Measurements from ENCODE around the gene ZFP36L2.

Gene ZFP36L2

DNA sequence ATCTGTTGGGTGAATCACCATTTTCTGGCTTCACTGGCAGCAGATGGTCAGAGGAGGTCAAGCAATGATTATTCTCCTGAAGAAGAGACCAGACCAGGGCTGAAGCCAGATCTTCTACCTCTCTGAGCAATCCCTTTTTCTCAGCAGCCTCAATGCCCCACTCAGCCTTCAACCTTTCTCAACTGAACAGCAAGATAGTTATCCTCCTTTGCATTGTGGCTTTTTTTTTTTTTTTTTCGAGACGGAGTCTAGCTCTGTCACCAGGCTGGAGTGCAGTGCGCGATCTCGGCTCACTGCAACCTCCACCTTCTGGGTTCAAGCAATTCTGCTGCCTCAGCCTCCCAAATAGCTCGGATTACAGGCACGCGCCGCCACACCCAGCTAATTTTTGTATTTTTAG, 50.5 kb downstream of the ZFP36L2 start:
- no peak for TF ChIP-seq BACH2 (CRISPR knock-in tag; IDR thresholded peaks at IDR 0.05; ENCODE audit: borderline replicate concordance)
- TF ChIP-seq ZC3H10 (CRISPR knock-in tag; IDR thresholded peaks at IDR 0.05), result no peak
- TF ChIP-seq, protein P1, sequence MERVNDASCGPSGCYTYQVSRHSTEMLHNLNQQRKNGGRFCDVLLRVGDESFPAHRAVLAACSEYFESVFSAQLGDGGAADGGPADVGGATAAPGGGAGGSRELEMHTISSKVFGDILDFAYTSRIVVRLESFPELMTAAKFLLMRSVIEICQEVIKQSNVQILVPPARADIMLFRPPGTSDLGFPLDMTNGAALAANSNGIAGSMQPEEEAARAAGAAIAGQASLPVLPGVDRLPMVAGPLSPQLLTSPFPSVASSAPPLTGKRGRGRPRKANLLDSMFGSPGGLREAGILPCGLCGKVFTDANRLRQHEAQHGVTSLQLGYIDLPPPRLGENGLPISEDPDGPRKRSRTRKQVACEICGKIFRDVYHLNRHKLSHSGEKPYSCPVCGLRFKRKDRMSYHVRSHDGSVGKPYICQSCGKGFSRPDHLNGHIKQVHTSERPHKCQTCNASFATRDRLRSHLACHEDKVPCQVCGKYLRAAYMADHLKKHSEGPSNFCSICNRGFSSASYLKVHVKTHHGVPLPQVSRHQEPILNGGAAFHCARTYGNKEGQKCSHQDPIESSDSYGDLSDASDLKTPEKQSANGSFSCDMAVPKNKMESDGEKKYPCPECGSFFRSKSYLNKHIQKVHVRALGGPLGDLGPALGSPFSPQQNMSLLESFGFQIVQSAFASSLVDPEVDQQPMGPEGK (CRISPR knock-in tag; IDR thresholded peaks at IDR 0.05; ENCODE audit: borderline replicate concordance), result no peak
- ATAC-seq, result no peak

- no peak for ATAC-seq
- TF ChIP-seq OSR1 (CRISPR knock-in tag; IDR thresholded peaks at IDR 0.05) (no peak), SNAI2 (CRISPR knock-in tag; IDR thresholded peaks at IDR 0.05) (no peak), TCF4 (CRISPR knock-in tag; IDR thresholded peaks at IDR 0.05; ENCODE audit: borderline replicate concordance) (no peak), ZFP30 (CRISPR knock-in tag; IDR thresholded peaks at IDR 0.05) (no peak), ZNF565 (CRISPR knock-in tag; conservative IDR thresholded peaks at IDR 0.05; ENCODE audit: low read depth) (no peak), ZNF8 (CRISPR knock-in tag; IDR thresholded peaks at IDR 0.05) (no peak), ZNF70 (CRISPR knock-in tag; IDR thresholded peaks at IDR 0.05) (no peak), ZC3H10 (CRISPR knock-in tag; IDR thresholded peaks at IDR 0.05) (no peak), TSHZ2 (CRISPR knock-in tag; IDR thresholded peaks at IDR 0.05) (no peak), PPARA (CRISPR knock-in tag; IDR thresholded peaks at IDR 0.05; ENCODE audit: borderline replicate concordance) (no peak), ZFP3 (CRISPR knock-in tag; IDR thresholded peaks at IDR 0.05) (no peak), CSDC2 (CRISPR knock-in tag; IDR thresholded peaks at IDR 0.05) (no peak), RARB (CRISPR knock-in tag; IDR thresholded peaks at IDR 0.05) (no peak), ISL1 (CRISPR knock-in tag; IDR thresholded peaks at IDR 0.05) (no peak), GLIS3 (CRISPR knock-in tag; IDR thresholded peaks at IDR 0.05) (no peak), BACH2 (CRISPR knock-in tag; IDR thresholded peaks at IDR 0.05; ENCODE audit: borderline replicate concordance) (no peak)
These were observed 51.4 kb downstream of the ZFP36L2 start for GRCh38 chr2:43175020-43175441.

- ATAC-seq, result no peak
- TF ChIP-seq PPARA (CRISPR knock-in tag; IDR thresholded peaks at IDR 0.05; ENCODE audit: borderline replicate concordance) (no peak), TSHZ2 (CRISPR knock-in tag; IDR thresholded peaks at IDR 0.05) (no peak), ISL1 (CRISPR knock-in tag; IDR thresholded peaks at IDR 0.05) (no peak), ZFP30 (CRISPR knock-in tag; IDR thresholded peaks at IDR 0.05) (no peak), BACH2 (CRISPR knock-in tag; IDR thresholded peaks at IDR 0.05; ENCODE audit: borderline replicate concordance) (no peak), ZNF8 (CRISPR knock-in tag; IDR thresholded peaks at IDR 0.05) (no peak)
These were observed 52.0 kb downstream of the ZFP36L2 start for GRCh38 chr2:43174368-43174916.

All from SK-N-SH treated with all-trans-retinoic acid at 6 μM for 48 hours (cell line).